Measurements from ENCODE around the gene CFAP119.

The CFAP119 gene

DNA sequence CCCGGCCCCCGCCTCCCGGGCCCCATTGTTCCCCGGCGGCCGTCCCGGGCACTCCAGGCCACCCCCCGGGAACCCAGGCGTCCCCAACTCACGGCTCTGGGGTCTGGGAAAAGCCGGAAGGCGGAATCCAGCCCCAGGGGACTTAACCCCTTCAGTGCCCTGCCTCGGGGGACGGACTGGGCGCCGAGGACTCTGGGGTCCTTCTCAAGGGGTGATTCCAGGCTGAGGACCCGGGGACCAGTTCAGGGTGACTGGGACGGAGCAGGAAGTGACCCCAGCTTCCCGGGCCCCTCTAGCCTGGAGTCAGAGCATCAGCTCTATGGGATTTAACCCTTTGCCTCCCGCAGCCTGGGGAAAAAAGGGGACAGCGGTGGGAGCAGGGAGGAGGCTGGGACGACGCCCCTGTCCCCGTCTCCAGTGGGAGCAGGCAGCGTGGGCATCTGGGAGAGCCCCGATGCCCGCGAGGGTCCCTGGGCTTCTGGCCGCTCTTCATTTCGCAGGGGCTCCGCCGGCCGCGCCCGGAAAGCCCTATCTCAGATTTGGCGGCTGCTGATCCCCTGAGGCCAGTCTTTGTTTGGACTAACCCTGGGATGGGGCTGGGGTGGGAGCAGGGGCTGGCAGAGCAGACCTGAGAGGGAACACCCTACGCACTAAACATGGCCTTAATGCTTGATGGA lies 25.2 kb upstream of the CFAP119 start, which contains the start of gene ZNF629:
Gene ZNF629, minus strand, starts transcription at position 270 of the 677 bp plus-strand sequence. CDS start 2,723 bp downstream, outside the sequence.
- peaks cover 25 to 31% of the 10 kb centered on the region in 2 experiments for H3K4me1 ChIP-seq (ENCODE audit: control insufficient read depth in 1 of 2, insufficient read depth in 1 of 2, low read depth in 1 of 2, low read length in 1 of 2)
- no peaks in the 10 kb centered on the region for H3K27me3 ChIP-seq
- TF ChIP-seq, protein P1, sequence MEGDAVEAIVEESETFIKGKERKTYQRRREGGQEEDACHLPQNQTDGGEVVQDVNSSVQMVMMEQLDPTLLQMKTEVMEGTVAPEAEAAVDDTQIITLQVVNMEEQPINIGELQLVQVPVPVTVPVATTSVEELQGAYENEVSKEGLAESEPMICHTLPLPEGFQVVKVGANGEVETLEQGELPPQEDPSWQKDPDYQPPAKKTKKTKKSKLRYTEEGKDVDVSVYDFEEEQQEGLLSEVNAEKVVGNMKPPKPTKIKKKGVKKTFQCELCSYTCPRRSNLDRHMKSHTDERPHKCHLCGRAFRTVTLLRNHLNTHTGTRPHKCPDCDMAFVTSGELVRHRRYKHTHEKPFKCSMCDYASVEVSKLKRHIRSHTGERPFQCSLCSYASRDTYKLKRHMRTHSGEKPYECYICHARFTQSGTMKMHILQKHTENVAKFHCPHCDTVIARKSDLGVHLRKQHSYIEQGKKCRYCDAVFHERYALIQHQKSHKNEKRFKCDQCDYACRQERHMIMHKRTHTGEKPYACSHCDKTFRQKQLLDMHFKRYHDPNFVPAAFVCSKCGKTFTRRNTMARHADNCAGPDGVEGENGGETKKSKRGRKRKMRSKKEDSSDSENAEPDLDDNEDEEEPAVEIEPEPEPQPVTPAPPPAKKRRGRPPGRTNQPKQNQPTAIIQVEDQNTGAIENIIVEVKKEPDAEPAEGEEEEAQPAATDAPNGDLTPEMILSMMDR (IDR thresholded peaks at IDR 0.05) = no peak
- no peaks in the 10 kb centered on the region for H3K9me3 ChIP-seq
- peak within 1 kb of the TSS; percentile 49 for H3K27ac ChIP-seq
- peaks cover 24% of the 10 kb centered on the region for H3K36me3 ChIP-seq
- H3K4me3 ChIP-seq (ENCODE audit: low read depth in 1 of 2, low read length in 1 of 2) = peak within 1 kb of the TSS; percentile 61 to 73

DNA sequence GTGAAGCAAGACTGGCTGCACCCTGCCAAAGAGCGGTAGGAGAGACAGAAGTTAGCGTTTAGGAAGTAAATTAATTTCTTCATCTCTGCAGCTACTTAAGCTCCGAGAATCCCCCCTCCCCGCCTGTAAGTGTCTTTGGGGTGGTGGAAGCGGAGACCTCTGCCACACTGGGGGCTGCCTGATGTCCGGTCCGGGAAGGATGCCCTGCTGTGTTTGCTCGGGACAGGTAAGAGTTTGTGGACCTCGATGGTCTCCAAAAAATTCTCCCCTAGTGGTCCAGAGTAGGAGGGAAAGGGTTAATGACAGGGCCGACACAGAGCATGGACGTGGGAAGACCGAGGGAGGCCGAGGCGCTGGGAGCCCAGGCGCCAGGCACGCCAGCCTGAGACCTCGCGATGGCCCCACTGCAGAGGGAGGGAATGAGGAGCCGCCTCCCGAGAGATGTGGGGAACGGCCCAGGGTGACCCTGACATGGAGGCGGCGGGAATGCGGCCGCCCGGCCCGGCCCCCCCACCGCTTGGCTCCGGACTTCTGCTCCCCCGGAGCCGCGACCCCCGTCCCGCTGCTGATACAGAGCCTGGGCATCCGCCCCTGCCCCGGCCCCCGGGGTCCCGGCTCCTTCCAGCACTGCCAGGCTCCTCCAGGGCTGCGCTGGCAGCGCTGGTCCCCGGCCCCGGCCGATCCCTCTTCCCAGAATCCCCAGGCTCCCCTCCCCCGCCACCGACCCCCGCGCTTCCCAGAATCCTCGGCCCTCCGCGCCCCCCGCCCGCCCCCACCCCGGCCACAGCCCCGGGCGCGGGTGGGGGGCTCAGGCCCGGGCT lies 24.5 kb upstream of the CFAP119 start:
- H3K4me3 ChIP-seq (ENCODE audit: low read depth in 1 of 2, low read length in 1 of 2) = peak overlapping the region; percentile 61 to 73
- H3K27me3 ChIP-seq = no peaks in the 10 kb centered on the region
- H3K27ac ChIP-seq = peak overlapping the region; percentile 49
- no peaks in the 10 kb centered on the region for H3K9me3 ChIP-seq
- TF ChIP-seq, protein P1 (IDR thresholded peaks at IDR 0.05) = no peak
- H3K4me1 ChIP-seq (ENCODE audit: control insufficient read depth in 1 of 2, insufficient read depth in 1 of 2, low read depth in 1 of 2, low read length in 1 of 2) = peaks cover 27 to 31% of the 10 kb centered on the region in 2 experiments
- peaks cover 18% of the 10 kb centered on the region for H3K36me3 ChIP-seq

DNA sequence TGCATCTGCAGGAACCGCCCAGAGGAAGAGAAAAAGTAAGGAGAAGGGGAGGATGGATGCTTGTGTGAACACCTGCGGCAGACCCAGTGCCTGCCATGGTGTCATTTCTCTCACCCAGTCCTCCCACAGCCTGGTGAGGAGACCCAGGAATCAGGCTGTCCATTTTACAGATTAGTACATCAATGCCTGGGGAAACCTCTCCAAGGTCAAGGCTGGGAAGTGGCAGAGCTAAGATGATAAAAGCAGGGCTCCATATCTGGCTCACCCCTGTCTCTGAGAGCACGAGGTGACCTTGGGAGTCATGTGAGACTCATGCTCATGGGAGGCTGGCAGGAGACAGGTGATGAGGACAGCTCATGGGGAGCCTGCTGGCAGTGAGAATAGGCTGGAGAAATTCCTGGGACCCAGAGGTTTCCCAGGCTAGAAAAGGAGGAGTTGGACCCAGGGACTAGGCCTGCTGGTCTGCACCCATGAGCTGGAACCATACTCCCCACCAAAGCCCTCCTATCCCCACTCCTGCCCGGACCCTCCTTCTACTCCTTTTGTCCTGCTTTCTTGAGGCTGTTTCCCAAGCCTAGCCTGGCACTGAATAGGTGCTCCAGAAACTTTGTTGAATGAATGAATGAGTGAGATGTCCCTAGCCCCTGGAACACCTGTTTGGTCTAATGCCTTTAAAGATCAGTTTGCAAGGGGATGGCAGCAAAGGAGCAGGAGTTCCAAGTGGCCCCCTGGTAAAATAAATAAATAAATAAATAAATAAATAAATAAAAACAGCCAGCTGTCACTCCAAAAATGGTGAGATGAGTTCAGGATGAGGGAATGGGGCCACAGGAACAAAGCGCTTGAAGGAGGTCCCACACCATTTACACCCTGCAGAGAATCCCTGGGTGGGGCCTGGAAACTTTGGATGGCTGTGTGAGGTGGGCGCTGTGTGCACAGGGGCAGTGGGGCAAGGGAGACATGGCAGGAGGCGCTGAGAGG lies 23.6 kb upstream of the CFAP119 start:
- H3K36me3 ChIP-seq = peaks cover 18% of the 10 kb centered on the region
- H3K9me3 ChIP-seq = no peaks in the 10 kb centered on the region
- peak overlapping the region in 1 of 2 experiments; percentile 61 for H3K4me3 ChIP-seq (ENCODE audit: low read depth in 1 of 2, low read length in 1 of 2)
- H3K27ac ChIP-seq = peak overlapping the region; percentile 49
- TF ChIP-seq, protein P1 (IDR thresholded peaks at IDR 0.05) = no peak
- peaks cover 36 to 40% of the 10 kb centered on the region in 2 experiments for H3K4me1 ChIP-seq (ENCODE audit: control insufficient read depth in 1 of 2, insufficient read depth in 1 of 2, low read depth in 1 of 2, low read length in 1 of 2)
- H3K27me3 ChIP-seq = no peaks in the 10 kb centered on the region

DNA sequence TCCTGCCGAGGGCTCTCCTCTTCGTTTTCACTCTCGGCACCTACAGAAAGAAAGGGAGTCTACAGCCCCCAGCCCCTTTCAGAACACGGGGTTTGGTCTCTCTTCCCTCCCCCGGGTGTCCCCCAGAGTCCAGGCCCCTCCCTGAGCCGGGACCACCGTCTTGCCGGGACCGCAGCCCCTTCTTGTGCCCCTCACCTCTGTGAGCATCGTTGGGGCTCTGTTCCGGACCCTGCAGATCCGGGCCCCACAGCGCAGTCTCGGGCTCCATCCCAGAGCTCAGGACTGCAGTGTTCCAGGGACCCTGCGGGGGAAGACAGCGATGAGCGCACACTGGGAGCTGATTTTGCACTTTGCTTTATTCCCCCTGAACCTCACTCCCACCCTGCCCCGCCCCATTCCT lies 22.4 kb upstream of the CFAP119 start:
- no peak overlapping the region for H3K27ac ChIP-seq
- peaks cover 18% of the 10 kb centered on the region for H3K36me3 ChIP-seq
- TF ChIP-seq, protein P1 (IDR thresholded peaks at IDR 0.05) = no peak
- H3K4me3 ChIP-seq (ENCODE audit: low read depth in 1 of 2, low read length in 1 of 2) = no peak overlapping the region
- H3K9me3 ChIP-seq = no peaks in the 10 kb centered on the region
- peaks cover 45 to 48% of the 10 kb centered on the region in 2 experiments for H3K4me1 ChIP-seq (ENCODE audit: control insufficient read depth in 1 of 2, insufficient read depth in 1 of 2, low read depth in 1 of 2, low read length in 1 of 2)
- H3K27me3 ChIP-seq = no peaks in the 10 kb centered on the region

All from neutrophil (primary cell).